B cell (primary cell): Measurements from ENCODE around the gene OR56A3. TPM values are rescaled to one million over a fixed set of nuclear protein-coding genes. Genes with fewer than 3 reads are reported as not detected.

ENCODE experiments used
- polyA plus RNA-seq: library from polyadenylated mRNA; depleted of rRNA; stranded (reverse); fragments of >200 nt; gene quantifications from 2 replicates; pipeline ENCODE4 v1.2.3, GENCODE V29; 2012
- total RNA-seq, 2 donors: library from RNA; stranded (reverse); fragments of 120-200 nt in 1 of 2; gene quantifications; 1 replicate in 1 of 2; 2 replicates in 1 of 2; pipeline versions ENCODE4 v1.2.3 to v1.2.4, GENCODE V29; 2013 to 2022

Gene OR56A3
- total and polyA plus RNA-seq, 2 donors (not counting 1 experiment from before 2014, with no cell fraction given): not detected

Other genes with a start within 250 kb of the OR56A3 start
- gene OR56B1, start 205.8 kb upstream of the OR56A3 start, total RNA-seq: 1.2 and 1.4 TPM in 2 replicates
- 0.36 and 0.61 TPM in 2 replicates for gene OR56B1, start 205.8 kb upstream of the OR56A3 start, polyA plus RNA-seq
- gene OR52N4, start 188.0 kb upstream of the OR56A3 start, total RNA-seq: 2.1 TPM in 2 replicates
- 10.3 and 12.2 TPM in 2 replicates for gene OR52N4, start 188.0 kb upstream of the OR56A3 start, polyA plus RNA-seq
- not detected in 2 replicates for gene OR52N5, start 158.9 kb upstream of the OR56A3 start, total RNA-seq
- not detected in 2 replicates for gene OR52N5, start 158.9 kb upstream of the OR56A3 start, polyA plus RNA-seq
- gene OR52N1, start 151.0 kb upstream of the OR56A3 start, total RNA-seq: not detected in 2 replicates
- not detected in 2 replicates for gene OR52N1, start 151.0 kb upstream of the OR56A3 start, polyA plus RNA-seq
- gene OR52N2, start 133.3 kb upstream of the OR56A3 start, total RNA-seq: not detected in 2 replicates
- 1.00 TPM in 1 of 2 replicates, not detected in the other for gene OR52N2, start 133.3 kb upstream of the OR56A3 start, polyA plus RNA-seq
- not detected in 2 replicates for gene OR52E6, start 100.4 kb upstream of the OR56A3 start, total RNA-seq
- gene OR52E6, start 100.4 kb upstream of the OR56A3 start, polyA plus RNA-seq: not detected in 2 replicates
- not detected in 2 replicates for gene OR52E8, start 84.6 kb upstream of the OR56A3 start, total RNA-seq
- not detected in 2 replicates for gene OR52E8, start 84.6 kb upstream of the OR56A3 start, polyA plus RNA-seq
- not detected in 2 replicates for gene OR52E4, start 61.6 kb upstream of the OR56A3 start, total RNA-seq
- gene OR52E4, start 61.6 kb upstream of the OR56A3 start, polyA plus RNA-seq: not detected in 2 replicates
- not detected in 2 replicates for gene OR52E5, start 49.0 kb upstream of the OR56A3 start, total RNA-seq
- not detected in 2 replicates for gene OR52E5, start 49.0 kb upstream of the OR56A3 start, polyA plus RNA-seq
- not detected in 2 replicates for gene OR56A5, start 26.2 kb downstream of the OR56A3 start, total RNA-seq
- not detected in 2 replicates for gene OR56A5, start 26.2 kb downstream of the OR56A3 start, polyA plus RNA-seq
- gene OR52L1, start 44.7 kb downstream of the OR56A3 start, total RNA-seq: not detected in 2 replicates
- not detected in 2 replicates for gene OR52L1, start 44.7 kb downstream of the OR56A3 start, polyA plus RNA-seq
- gene OR56A4, start 64.7 kb downstream of the OR56A3 start, total RNA-seq: 0.07 and 0.17 TPM in 2 replicates
- not detected in 2 replicates for gene OR56A4, start 64.7 kb downstream of the OR56A3 start, polyA plus RNA-seq
- gene OR56A1, start 88.5 kb downstream of the OR56A3 start, total RNA-seq: not detected in 2 replicates
- gene OR56A1, start 88.5 kb downstream of the OR56A3 start, polyA plus RNA-seq: not detected in 2 replicates
- not detected in 2 replicates for gene OR56B4, start 165.4 kb downstream of the OR56A3 start, total RNA-seq
- gene OR56B4, start 165.4 kb downstream of the OR56A3 start, polyA plus RNA-seq: not detected in 2 replicates
- not detected in 2 replicates for gene OR52B2, start 228.1 kb downstream of the OR56A3 start, total RNA-seq
- gene OR52B2, start 228.1 kb downstream of the OR56A3 start, polyA plus RNA-seq: 0.20 TPM in 1 of 2 replicates, not detected in the other